H1 (cell line): ENCODE data around the gene OTUB1. TPM values are rescaled to one million over a fixed set of nuclear protein-coding genes. Genes with fewer than 3 reads are reported as not detected.

ENCODE experiments used
- CTCF ChIA-PET: fragments of 300-600 bp; sonication (Branson Sonifier 250); formaldehyde crosslinking; loops from one replicate; lab custom pipeline; 2021; ENCODE audit not compliant: partially characterized antibody; lab: Charles Lee
- POLR2A ChIA-PET: fragments of 300-600 bp; sonication (Branson Sonifier 250); formaldehyde crosslinking; loops from one replicate; lab custom pipeline; 2021; ENCODE audit warnings: inconsistent platforms; ENCODE audit not compliant: partially characterized antibody; lab: Charles Lee
- DNase-seq, 2 experiments: peaks; one replicate each; pipeline versions ENCODE4 v3.0.0 to v3.0.0-alpha.2; 2010 to 2022; ENCODE audit warnings: low spot score in 2 of 2, low read depth in 1 of 2, mixed read lengths in 1 of 2
- FAIRE-seq: peaks from 2 replicates; lab custom pipeline; 2011; peaks lifted over from hg19 to GRCh38; lab: Jason Lieb, UNC
- H2AFZ ChIP-seq: 2 replicates; pipeline ENCODE4 v1.8.1; 2012; ENCODE audit warnings: low read length, inconsistent platforms
- H2AK5ac ChIP-seq: 2 replicates; pipeline ENCODE4 v1.6.1; 2013; ENCODE audit warnings: low read depth, low read length
- H2BK120ac ChIP-seq: replicated peaks from 2 replicates; pipeline ENCODE3; 2013; ENCODE audit warnings: low read depth, low read length, inconsistent platforms
- H2BK12ac ChIP-seq: 2 replicates; pipeline ENCODE4 v1.6.1; 2013; ENCODE audit warnings: low read depth, low read length
- H2BK15ac ChIP-seq: 2 replicates; pipeline ENCODE4 v1.6.1; 2013; ENCODE audit warnings: low read length
- H2BK20ac ChIP-seq: 2 replicates; pipeline ENCODE4 v1.6.1; 2013; ENCODE audit warnings: low read length
- H2BK5ac ChIP-seq: 2 replicates; pipeline ENCODE4 v1.6.1; 2013; ENCODE audit warnings: low read depth, low read length
- H3K14ac ChIP-seq: 2 replicates; pipeline ENCODE4 v1.6.1; 2013; ENCODE audit warnings: inconsistent platforms; ENCODE audit not compliant: insufficient read length
- H3K18ac ChIP-seq: 2 replicates; pipeline ENCODE4 v1.6.1; 2013; ENCODE audit warnings: low read length; ENCODE audit errors: extremely low read depth
- H3K23ac ChIP-seq: 2 replicates; pipeline ENCODE4 v1.6.1; 2013; ENCODE audit warnings: inconsistent platforms; ENCODE audit not compliant: insufficient read length
- H3K23me2 ChIP-seq: 2 replicates; pipeline ENCODE4 v1.6.1; 2013; ENCODE audit warnings: low read depth, low read length
- H3K27ac ChIP-seq: 2 replicates; pipeline ENCODE4 v1.6.1; 2011; ENCODE audit warnings: low read depth, low read length, inconsistent platforms
- H3K27me3 ChIP-seq, 4 experiments: replicated peaks in 1 of 4; 1 replicate in 1 of 4; 2 replicates in 3 of 4; pipeline versions ENCODE4 v1.6.1 to v1.8.1; 2011 to 2013; ENCODE audit warnings: low read length in 3 of 4, mild to moderate bottlenecking in 3 of 4, inconsistent platforms in 2 of 4, mixed read lengths in 2 of 4, moderate library complexity in 1 of 4; ENCODE audit not compliant: control insufficient read depth in 3 of 4, insufficient read depth in 3 of 4; ENCODE audit errors: extremely low read depth in 1 of 4
- H3K36me3 ChIP-seq, 4 experiments: 2 replicates each; pipeline versions ENCODE4 v1.6.1 to v1.8.1; 2011 to 2013; ENCODE audit warnings: mild to moderate bottlenecking in 4 of 4, low read length in 3 of 4, moderate library complexity in 2 of 4, control low read depth in 1 of 4, inconsistent platforms in 1 of 4; ENCODE audit not compliant: insufficient read depth in 4 of 4, control insufficient read depth in 2 of 4
- H3K4ac ChIP-seq: replicated peaks from 2 replicates; pipeline ENCODE3; 2013; ENCODE audit warnings: low read length, low read depth, mixed read lengths, inconsistent platforms; ENCODE audit not compliant: insufficient read length
- H3K4me1 ChIP-seq, 4 experiments: replicated peaks in 1 of 4; 1 replicate in 1 of 4; 2 replicates in 3 of 4; pipeline versions ENCODE4 v1.6.1 to v1.8.1; 2011 to 2013; ENCODE audit warnings: low read length in 3 of 4, inconsistent platforms in 2 of 4, mixed read lengths in 1 of 4; ENCODE audit not compliant: insufficient read depth in 4 of 4, control insufficient read depth in 3 of 4
- H3K4me2 ChIP-seq, 2 experiments: 2 replicates each; pipeline versions ENCODE4 v1.6.1 to v1.8.1; 2011 to 2013; ENCODE audit warnings: low read depth in 2 of 2, low read length in 2 of 2, control low read depth in 1 of 2, inconsistent platforms in 1 of 2, mild to moderate bottlenecking in 1 of 2; ENCODE audit not compliant: insufficient read depth in 1 of 2
- H3K4me3 ChIP-seq, 4 experiments: fragments of 200-600, 300-600 bp in 1 of 4; sonication (generic), shearing (Covaris generic), sonication (Bioruptor Twin) in 1 of 4; 2 replicates each; pipeline versions ENCODE4 v1.5.1 to v1.8.1; 2011 to 2016; ENCODE audit warnings: low read length in 4 of 4, low read depth in 3 of 4, control low read depth in 2 of 4, inconsistent platforms in 2 of 4, mild to moderate bottlenecking in 2 of 4, mixed read lengths in 1 of 4, moderate library complexity in 1 of 4; ENCODE audit not compliant: insufficient read depth in 2 of 4; ENCODE audit errors: extremely low read depth in 1 of 4
- H3K56ac ChIP-seq: replicated peaks from 2 replicates; pipeline ENCODE3; 2013; ENCODE audit warnings: low read depth, mild to moderate bottlenecking, mixed read lengths, low read length, inconsistent platforms; ENCODE audit not compliant: insufficient read length
- H3K79me1 ChIP-seq: 2 replicates; pipeline ENCODE4 v1.6.1; 2013; ENCODE audit warnings: low read depth, low read length, control low read depth
- H3K79me2 ChIP-seq, 2 experiments: 2 replicates each; pipeline versions ENCODE4 v1.6.1 to v1.8.1; 2012 to 2013; ENCODE audit warnings: low read length in 2 of 2, mild to moderate bottlenecking in 2 of 2, inconsistent platforms in 1 of 2; ENCODE audit not compliant: insufficient read depth in 2 of 2, control insufficient read depth in 1 of 2
- H3K9ac ChIP-seq, 4 experiments: replicated peaks in 1 of 4; 1 replicate in 1 of 4; 2 replicates in 3 of 4; pipeline versions ENCODE4 v1.6.1 to v1.8.1; 2011 to 2013; ENCODE audit warnings: low read depth in 3 of 4, low read length in 3 of 4, control low read depth in 2 of 4, mild to moderate bottlenecking in 2 of 4, moderate library complexity in 2 of 4, inconsistent platforms in 1 of 4; ENCODE audit errors: extremely low read depth in 1 of 4
- H3K9me3 ChIP-seq, 2 experiments: 2 replicates each; pipeline versions ENCODE4 v1.6.1 to v1.8.1; 2012 to 2013; ENCODE audit warnings: mild to moderate bottlenecking in 2 of 2, moderate library complexity in 2 of 2, control low read depth in 1 of 2, inconsistent platforms in 1 of 2, low read depth in 1 of 2, low read length in 1 of 2, mixed read lengths in 1 of 2; ENCODE audit not compliant: insufficient read depth in 2 of 2
- H4K20me1 ChIP-seq, 2 experiments: replicated peaks in 1 of 2; 2 replicates each; pipeline versions ENCODE3 to v1.8.1; 2011 to 2013; ENCODE audit warnings: inconsistent platforms in 2 of 2, low read length in 2 of 2, mild to moderate bottlenecking in 1 of 2; ENCODE audit not compliant: insufficient read depth in 2 of 2, control insufficient read depth in 1 of 2
- H4K5ac ChIP-seq: 2 replicates; pipeline ENCODE4 v1.6.1; 2013; ENCODE audit warnings: low read length, low read depth, mixed read lengths, inconsistent platforms; ENCODE audit not compliant: insufficient read length
- H4K8ac ChIP-seq: 2 replicates; pipeline ENCODE4 v1.8.0; 2013; ENCODE audit warnings: mild to moderate bottlenecking, moderate library complexity, low read length, inconsistent platforms; ENCODE audit not compliant: insufficient read depth; ENCODE audit errors: extremely low read depth
- H4K91ac ChIP-seq: replicated peaks from 2 replicates; pipeline ENCODE3; 2013; ENCODE audit warnings: low read length, mixed read lengths, inconsistent platforms; ENCODE audit not compliant: insufficient read length
- FOSL1 ChIP-seq: IDR thresholded peaks from 2 replicates; pipeline ENCODE4 v1.6.1; 2011; ENCODE audit warnings: mild to moderate bottlenecking, low read depth, low read length, moderate library complexity; ENCODE audit not compliant: insufficient read depth
- RFX5 ChIP-seq: IDR thresholded peaks from 2 replicates; pipeline ENCODE4 v1.6.1; 2011; ENCODE audit warnings: low read depth, low read length, improper control_type of control experiment, borderline replicate concordance
- SRF ChIP-seq: IDR thresholded peaks from 2 replicates; pipeline ENCODE4 v1.6.1; 2011; ENCODE audit warnings: mild to moderate bottlenecking, low read depth, low read length, moderate library complexity
- WGBS, 2 experiments: shearing (Covaris generic) in 1 of 2; methylation state at CpG; one replicate each; pipeline versions ENCODE4 v1.1.6 to v1.1.7; 2013 to 2015; ENCODE audit warnings: low lambda C conversion rate in 2 of 2, mixed read lengths in 2 of 2, inconsistent platforms in 1 of 2, low coverage in 1 of 2, missing lambda C conversion rate in 1 of 2; ENCODE audit not compliant: insufficient replicate concordance in 2 of 2, insufficient coverage in 1 of 2, insufficient read length in 1 of 2; ENCODE audit errors: extremely low coverage in 1 of 2, missing lambda C conversion rate in 1 of 2; 5-methylcytosine and 5-hydroxymethylcytosine counted together
- polyA plus RNA-seq, 7 experiments: library from polyadenylated mRNA; depleted of rRNA in 3 of 7; stranded (reverse) in 5 of 7; unstranded in 2 of 7; fragments of >200 nt in 5 of 7; fragments of 200-250 nt in 2 of 7; gene quantifications; 1 replicate in 5 of 7; 2 replicates in 1 of 7; 4 replicates in 1 of 7; pipeline versions ENCODE4 v1.2.1 to v1.2.3, GENCODE V29; 2011 to 2013; ENCODE audit warnings: missing spikeins in 2 of 7, mixed read lengths in 2 of 7
- total RNA-seq: library from RNA; stranded (reverse); fragmentation: NEBNext Ultra II Directional; extraction: Animal tissue kit (Norgen Biotek cat#: 25700); gene quantifications from 2 replicates; pipeline ENCODE4 v1.2.1, GENCODE V29; 2021

The OTUB1 gene
- total and polyA plus RNA-seq, 2 of the 8 experiments (the other 6 are each of a cell fraction or from before 2014, with no cell fraction given): 110 to 274 TPM

DNA sequence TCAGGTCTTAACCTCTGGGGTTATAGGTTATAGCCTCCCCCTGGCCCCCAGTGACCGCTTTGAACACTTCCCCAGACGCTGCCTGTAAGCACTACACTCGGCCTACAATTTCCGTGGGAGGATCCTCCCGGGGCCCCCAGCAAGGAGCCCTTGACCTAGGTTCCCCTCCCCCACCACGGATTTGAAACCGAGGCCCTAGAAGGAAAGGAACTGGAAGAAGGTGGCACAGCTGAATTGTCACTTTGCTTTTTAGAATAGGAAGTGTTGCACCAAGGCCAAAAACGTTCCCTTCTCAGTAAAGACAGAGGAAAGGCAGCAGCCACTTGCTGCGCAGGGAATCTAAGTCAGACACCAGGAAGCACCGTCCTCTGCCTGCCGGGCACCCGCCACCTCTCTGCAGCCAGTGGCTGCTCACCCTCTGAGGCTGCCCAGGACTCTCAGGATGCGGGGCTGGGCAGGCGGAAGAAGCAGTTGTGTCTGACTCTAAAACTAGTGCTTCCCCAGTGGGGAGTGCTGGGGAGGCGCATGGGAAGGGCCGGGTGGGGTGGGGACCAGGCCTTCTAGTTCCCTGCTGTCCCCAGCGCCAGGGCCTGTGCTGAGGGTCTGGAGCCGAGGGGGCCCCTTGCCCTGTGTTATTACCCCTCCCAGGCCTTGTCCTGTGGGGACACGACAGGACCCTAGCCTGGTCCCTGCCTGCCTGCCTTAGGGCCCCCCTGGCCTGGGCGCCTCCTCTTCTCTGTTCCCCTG is 41.6 kb downstream of the OTUB1 start:
- Histone ChIP-seq H3K14ac (no peak overlapping the region), H3K4ac (peak overlapping the region; percentile 71), H2AK5ac (0 out of 2 replicates have a peak overlapping the region, but pooled peaks have one; percentile 3), H2BK120ac (peak overlapping the region; percentile 16), H2BK15ac (peak overlapping the region; percentile 81; the same call in 1 of the 2 replicates), H2BK20ac (peak overlapping the region; percentile 96), H3K27ac (0 out of 2 replicates have a peak overlapping the region, but pooled peaks have one; percentile 36), H3K4me2 (peak overlapping the region; percentile 6 to 62; a peak in 3 of 4 replicates), H4K8ac (peak overlapping the region; percentile 47), H2AFZ (no peak overlapping the region), H2BK12ac (peak overlapping the region; percentile 94), H2BK5ac (peak overlapping the region; percentile 94; the same call in 1 of the 2 replicates), H3K9ac (no peak overlapping the region; a peak in 1 of 7 replicates), H4K20me1 (peaks cover 0 to 3% of the 10 kb centered on the region in 2 experiments), H3K79me1 (no peaks in the 10 kb centered on the region; the same call in 1 of the 2 replicates), H3K79me2 (no peaks in the 10 kb centered on the region), H3K18ac (peak overlapping the region; percentile 89), H3K56ac (no peak overlapping the region), H3K9me3 (no peaks in the 10 kb centered on the region), H3K4me1 (peaks cover 15 to 47% (median 39%) of the 10 kb centered on the region in 4 experiments), H3K4me3 (0 out of 8 replicates have a peak overlapping the region, but pooled peaks of 1 of the 4 experiments have one; percentile 31), H3K23me2 (no peaks in the 10 kb centered on the region; the same call in 1 of the 2 replicates), H3K27me3 (peaks cover 9 to 40% (median 34%) of the 10 kb centered on the region in 4 experiments), H3K23ac (no peak overlapping the region), H4K5ac (peak overlapping the region; percentile 74), H4K91ac (peak overlapping the region; percentile 49), H3K36me3 (no peaks in the 10 kb centered on the region)
- TF ChIP-seq SRF (no peak), FOSL1 (no peak), RFX5 (no peak)
- DNase-seq (no peak), FAIRE-seq (no peak)
- ChIA-PET CTCF (interaction anchor here (0.6 to 21.2 kb wide), 13 partner anchors 8 to 119 kb away, joined by 3 to 291 read pairs (median 4); no protein-coding TSS in a partner anchor), POLR2A (interaction anchor here (0.6 to 3.9 kb wide), 7 partner anchors 8 to 110 kb away, joined by 3 to 12 read pairs (median 4); partner anchors contain the start of gene RCOR2)
- WGBS, 2 experiments: 66% methylated on average over 18 of the region's 20 CpGs; no CpG with 5 or more reads in 1 of the 2 experiments
